Measurements from ENCODE around the gene GSAP. TPM values are rescaled to one million over a fixed set of nuclear protein-coding genes. Genes with fewer than 3 reads are reported as not detected.

GSAP gene
- total RNA-seq, 3 donors from 2014 or later: 25.8 to 35.7 (median 27.5) TPM

GRCh38 chr7:77326131-77326530 lies 90.0 kb downstream of the GSAP start:
- peaks cover 4 to 10% of the 10 kb centered on the region in 2 donors for H3K4me1 ChIP-seq
- TF ChIP-seq POLR2A (IDR thresholded peaks at IDR 0.05) (no peak), POLR2AphosphoS5 (IDR thresholded peaks at IDR 0.05) (no peak), CTCF (IDR thresholded peaks at IDR 0.05) (no peak)
- no peaks in the 10 kb centered on the region for H3K36me3 ChIP-seq
- no peak overlapping the region for H3K27ac ChIP-seq
- no peaks in the 10 kb centered on the region for H3K27me3 ChIP-seq
- DNase-seq (ENCODE audit: low spot score in 2 of 2): no peak
- no peaks in the 10 kb centered on the region for H3K9me3 ChIP-seq
- H3K4me3 ChIP-seq: no peak overlapping the region
- intact Hi-C loops (cut with DNase I; ENCODE audit: low total_unique reads): no loop called here

GRCh38 chr7:77321300-77321699 lies 94.8 kb downstream of the GSAP start:
- Histone ChIP-seq H3K4me3 (no peak overlapping the region), H3K4me1 (no peaks in the 10 kb centered on the region), H3K36me3 (no peaks in the 10 kb centered on the region), H3K27me3 (no peaks in the 10 kb centered on the region), H3K27ac (no peak overlapping the region), H3K9me3 (no peaks in the 10 kb centered on the region)
- DNase-seq (ENCODE audit: low spot score in 2 of 2): no peak
- no peak for TF ChIP-seq POLR2A (IDR thresholded peaks at IDR 0.05)
- no peak for TF ChIP-seq POLR2AphosphoS5 (IDR thresholded peaks at IDR 0.05)
- no peak for TF ChIP-seq CTCF (IDR thresholded peaks at IDR 0.05)
- intact Hi-C loops (cut with DNase I; ENCODE audit: low total_unique reads): no loop called here

- no peak for DNase-seq (ENCODE audit: low spot score in 2 of 2)
- TF ChIP-seq POLR2A (IDR thresholded peaks at IDR 0.05): no peak
- no peak for TF ChIP-seq CTCF (IDR thresholded peaks at IDR 0.05)
- no peak for TF ChIP-seq POLR2AphosphoS5 (IDR thresholded peaks at IDR 0.05)
- Histone ChIP-seq H3K27ac (no peak overlapping the region), H3K4me3 (no peak overlapping the region), H3K4me1 (no peaks in the 10 kb centered on the region), H3K36me3 (no peaks in the 10 kb centered on the region), H3K9me3 (no peaks in the 10 kb centered on the region), H3K27me3 (no peaks in the 10 kb centered on the region)
- intact Hi-C loops (cut with DNase I; ENCODE audit: low total_unique reads): no loop called here
These were observed 95.4 kb downstream of the GSAP start for GRCh38 chr7:77320714-77321113.

- Histone ChIP-seq H3K9me3 (no peaks in the 10 kb centered on the region), H3K36me3 (no peaks in the 10 kb centered on the region), H3K4me3 (no peak overlapping the region), H3K27ac (no peak overlapping the region), H3K4me1 (no peaks in the 10 kb centered on the region), H3K27me3 (no peaks in the 10 kb centered on the region)
- intact Hi-C loops (cut with DNase I; ENCODE audit: low total_unique reads): no loop called here
- TF ChIP-seq POLR2AphosphoS5 (IDR thresholded peaks at IDR 0.05): no peak
- no peak for TF ChIP-seq CTCF (IDR thresholded peaks at IDR 0.05)
- DNase-seq (ENCODE audit: low spot score in 2 of 2): no peak
These were observed 96.0 kb downstream of the GSAP start for GRCh38 chr7:77320137-77320536.

GRCh38 chr7:77318019-77318418 lies 98.1 kb downstream of the GSAP start:
- Histone ChIP-seq H3K4me3 (no peak overlapping the region), H3K27ac (no peak overlapping the region), H3K4me1 (no peaks in the 10 kb centered on the region), H3K36me3 (no peaks in the 10 kb centered on the region), H3K9me3 (no peaks in the 10 kb centered on the region), H3K27me3 (no peaks in the 10 kb centered on the region)
- TF ChIP-seq POLR2A (IDR thresholded peaks at IDR 0.05): no peak
- intact Hi-C loops (cut with DNase I; ENCODE audit: low total_unique reads): loop anchor here (10.0 kb wide), 1 partner anchor 63 kb away; no protein-coding TSS in a partner anchor
- DNase-seq (ENCODE audit: low spot score in 2 of 2): no peak

All from breast epithelium (tissue), 4 donors.